ENCODE results near the gene CASP10. TPM values are rescaled to one million over a fixed set of nuclear protein-coding genes. Genes with fewer than 3 reads are reported as not detected.

CASP10 gene
- total and polyA plus RNA-seq, 2 of the 8 experiments (the other 6 are each of a cell fraction or from before 2014, with no cell fraction given) = 2.3 to 4.0 TPM

DNA sequence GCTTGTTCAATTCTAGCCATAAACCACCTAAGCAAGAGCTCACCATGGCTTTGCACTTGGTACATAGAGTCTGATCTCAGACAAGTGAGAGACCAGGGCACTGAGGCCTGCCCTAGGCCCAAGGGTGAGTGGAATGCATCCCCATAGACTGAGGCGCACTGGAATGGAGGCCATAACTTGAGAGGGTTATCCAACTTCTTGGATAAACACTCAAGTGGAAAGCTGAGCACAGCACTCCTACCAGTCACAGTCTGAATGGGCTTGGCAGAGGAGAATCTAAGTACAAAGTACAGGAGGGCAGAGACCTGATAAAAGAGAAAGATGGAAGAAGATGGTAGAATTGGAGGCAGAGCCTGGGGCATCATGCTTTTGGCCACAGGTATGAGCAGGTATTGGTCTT, 30.4 kb upstream of the CASP10 start:
- FAIRE-seq (no peak), DNase-seq (ENCODE audit: low read depth in 1 of 2, low spot score in 2 of 2) (no peak)
- no peak overlapping the region for H3K4me3 ChIP-seq (ENCODE audit: extremely low read depth in 1 of 4, insufficient read depth in 2 of 4, low read depth in 3 of 4, low read length in 4 of 4)
- H3K27ac ChIP-seq (ENCODE audit: low read depth, low read length) = no peak overlapping the region
- H3K23me2 ChIP-seq (ENCODE audit: low read depth, low read length) = no peaks in the 10 kb centered on the region
- H3K56ac ChIP-seq (replicated peaks; ENCODE audit: insufficient read length, low read depth, low read length) = no peak overlapping the region
- no peaks in the 10 kb centered on the region for H3K79me1 ChIP-seq (ENCODE audit: low read depth, low read length)
- no peak for TF ChIP-seq TAF7 (optimal IDR thresholded peaks at IDR 0.05; ENCODE audit: borderline replicate concordance, low read depth, low read length)
- H3K4ac ChIP-seq (replicated peaks; ENCODE audit: insufficient read length, low read depth, low read length) = no peak overlapping the region
- no peaks in the 10 kb centered on the region for H3K79me2 ChIP-seq (ENCODE audit: control insufficient read depth in 1 of 2, insufficient read depth in 2 of 2, low read length in 2 of 2)
- H3K9me3 ChIP-seq (ENCODE audit: insufficient read depth in 2 of 2, low read depth in 1 of 2, low read length in 1 of 2) = no peaks in the 10 kb centered on the region
- H2BK120ac ChIP-seq (replicated peaks; ENCODE audit: low read depth, low read length) = no peak overlapping the region
- H4K20me1 ChIP-seq (replicated peaks in 1 of 2; ENCODE audit: control insufficient read depth in 1 of 2, insufficient read depth in 2 of 2, low read length in 2 of 2) = no peaks in the 10 kb centered on the region
- H2BK15ac ChIP-seq (ENCODE audit: low read length) = no peak overlapping the region
- no peaks in the 10 kb centered on the region for H3K4me1 ChIP-seq (replicated peaks in 1 of 4; ENCODE audit: control insufficient read depth in 3 of 4, insufficient read depth in 4 of 4, low read length in 3 of 4)
- ChIA-PET POLR2A (ENCODE audit: partially characterized antibody) (interaction anchor here (0.7 to 1.0 kb wide), 2 partner anchors 27 to 189 kb away, joined by 3 read pairs; partner anchors contain the start of gene ORC2), CTCF (ENCODE audit: partially characterized antibody) (interaction anchor here (0.9 to 2.0 kb wide), 4 partner anchors 25 to 189 kb away, joined by 3 to 6 read pairs (median 3); partner anchors contain the start of genes CFLAR and ORC2)
- no peak overlapping the region for H2AFZ ChIP-seq (ENCODE audit: low read length)
- H3K23ac ChIP-seq (ENCODE audit: insufficient read length) = no peak overlapping the region
- H3K27me3 ChIP-seq (replicated peaks in 1 of 4; ENCODE audit: control insufficient read depth in 3 of 4, extremely low read depth in 1 of 4, insufficient read depth in 3 of 4, low read length in 3 of 4) = no peaks in the 10 kb centered on the region
- H3K36me3 ChIP-seq (ENCODE audit: control insufficient read depth in 2 of 4, insufficient read depth in 4 of 4, low read length in 3 of 4) = no peaks in the 10 kb centered on the region
- H2AK5ac ChIP-seq (ENCODE audit: low read depth, low read length) = no peak overlapping the region
- H2BK12ac ChIP-seq (ENCODE audit: low read depth, low read length) = no peak overlapping the region
- H2BK20ac ChIP-seq (ENCODE audit: low read length) = no peak overlapping the region
- WGBS, 2 experiments (ENCODE audit: extremely low coverage in 1 of 2, insufficient coverage in 1 of 2, insufficient read length in 1 of 2, insufficient replicate concordance in 2 of 2, low coverage in 1 of 2, low lambda C conversion rate in 2 of 2, missing lambda C conversion rate in 1 of 2) = 87% methylated on average over 1 of the region's 1 CpG; no CpG with 5 or more reads in 1 of the 2 experiments
- H3K14ac ChIP-seq (ENCODE audit: insufficient read length) = no peak overlapping the region
- H2BK5ac ChIP-seq (ENCODE audit: low read depth, low read length) = no peak overlapping the region
- no peak overlapping the region for H3K9ac ChIP-seq (replicated peaks in 1 of 4; ENCODE audit: extremely low read depth in 1 of 4, low read depth in 3 of 4, low read length in 3 of 4)
- no peak overlapping the region for H3K4me2 ChIP-seq (ENCODE audit: insufficient read depth in 1 of 2, low read depth in 2 of 2, low read length in 2 of 2)
- H4K8ac ChIP-seq (ENCODE audit: extremely low read depth, insufficient read depth, low read length) = no peak overlapping the region
- no peak overlapping the region for H3K18ac ChIP-seq (ENCODE audit: extremely low read depth, low read length)
- H4K91ac ChIP-seq (replicated peaks; ENCODE audit: insufficient read length, low read length) = no peak overlapping the region
- H4K5ac ChIP-seq (ENCODE audit: insufficient read length, low read depth, low read length) = no peak overlapping the region

All from H1 (cell line).